IPS-18a (cell line): ENCODE results near the gene SORCS2.

Experiments
- H3K27ac ChIP-seq: one replicate; pipeline ENCODE4 v1.5.1; 2013; ENCODE audit warnings: low read length
- H3K27me3 ChIP-seq: one replicate; pipeline ENCODE4 v1.6.1; 2013; ENCODE audit warnings: mild to moderate bottlenecking, low read length; ENCODE audit not compliant: control insufficient read depth, insufficient read depth
- H3K36me3 ChIP-seq: one replicate; pipeline ENCODE4 v1.6.1; 2013; ENCODE audit warnings: low read depth, low read length; ENCODE audit not compliant: control insufficient read depth
- H3K4me1 ChIP-seq: one replicate; pipeline ENCODE4 v1.6.1; 2013; ENCODE audit warnings: low read depth, low read length; ENCODE audit not compliant: control insufficient read depth
- H3K4me3 ChIP-seq: one replicate; pipeline ENCODE4 v1.5.1; 2013; ENCODE audit warnings: low read length
- H3K9ac ChIP-seq: one replicate; pipeline ENCODE4 v1.6.1; 2013; ENCODE audit warnings: mild to moderate bottlenecking, low read length, moderate library complexity
- H3K9me3 ChIP-seq: one replicate; pipeline ENCODE4 v1.6.1; 2013; ENCODE audit warnings: low read depth, low read length; ENCODE audit not compliant: control insufficient read depth

Gene SORCS2

DNA sequence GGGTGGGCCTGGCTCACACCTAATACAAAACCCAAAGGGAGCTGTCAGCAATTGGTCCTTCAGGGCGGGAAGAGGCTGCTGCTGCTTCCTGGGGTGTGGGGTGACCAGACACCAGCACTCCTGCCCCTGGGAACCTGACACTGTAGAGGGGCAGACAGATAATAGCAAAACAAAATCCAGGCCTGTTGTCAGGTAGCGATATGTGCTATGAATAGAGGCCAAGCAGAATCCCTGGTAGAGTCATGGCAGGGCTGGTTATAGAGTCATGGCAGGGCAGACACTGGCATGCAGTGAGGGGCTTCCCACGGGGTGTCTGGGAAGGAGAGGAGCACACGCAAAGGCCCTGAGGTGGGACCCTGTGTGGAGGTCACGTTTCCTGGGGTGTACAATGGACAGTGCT lies 321.9 kb downstream of the SORCS2 start:
- no peaks in the 10 kb centered on the region for H3K9me3 ChIP-seq
- H3K4me3 ChIP-seq, result no peak overlapping the region
- no peak overlapping the region for H3K9ac ChIP-seq
- H3K4me1 ChIP-seq, result no peaks in the 10 kb centered on the region
- no peaks in the 10 kb centered on the region for H3K27me3 ChIP-seq
- H3K36me3 ChIP-seq, result no peaks in the 10 kb centered on the region
- H3K27ac ChIP-seq, result no peak overlapping the region

- Histone ChIP-seq H3K4me1 (no peaks in the 10 kb centered on the region), H3K9me3 (no peaks in the 10 kb centered on the region), H3K36me3 (no peaks in the 10 kb centered on the region), H3K9ac (no peak overlapping the region), H3K27ac (no peak overlapping the region), H3K27me3 (no peaks in the 10 kb centered on the region), H3K4me3 (no peak overlapping the region)
Observed at GRCh38 chr4:7514789-7515188, 322.5 kb downstream of the SORCS2 start.

DNA sequence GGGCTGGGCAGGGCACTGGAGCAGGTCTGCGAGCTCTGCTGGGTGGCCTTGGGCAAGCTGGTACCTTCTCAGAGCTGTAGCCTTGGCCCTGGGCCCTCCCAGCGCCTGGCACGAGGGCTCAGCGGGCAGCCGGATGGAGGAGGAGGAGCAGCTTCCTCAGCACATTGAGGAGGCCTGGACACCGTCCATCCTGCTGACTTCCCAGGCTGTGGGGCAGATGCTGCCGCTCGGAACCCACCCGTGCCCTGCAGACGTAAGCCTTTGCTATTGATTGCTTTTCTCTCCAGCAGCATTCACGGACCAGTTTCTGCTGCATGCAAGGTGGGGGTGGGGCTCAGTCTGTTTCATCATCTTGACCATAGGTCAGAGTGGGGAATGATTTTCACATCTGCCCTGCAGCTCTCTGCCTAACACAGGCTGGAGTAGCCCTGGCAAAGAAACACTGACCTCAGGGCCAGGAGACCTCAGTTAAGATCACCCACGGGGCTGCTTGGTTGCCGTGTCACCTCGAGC lies 323.1 kb downstream of the SORCS2 start:
- Histone ChIP-seq H3K9me3 (no peaks in the 10 kb centered on the region), H3K36me3 (no peaks in the 10 kb centered on the region), H3K27ac (no peak overlapping the region), H3K4me1 (no peaks in the 10 kb centered on the region), H3K27me3 (no peaks in the 10 kb centered on the region), H3K9ac (no peak overlapping the region), H3K4me3 (no peak overlapping the region)

DNA sequence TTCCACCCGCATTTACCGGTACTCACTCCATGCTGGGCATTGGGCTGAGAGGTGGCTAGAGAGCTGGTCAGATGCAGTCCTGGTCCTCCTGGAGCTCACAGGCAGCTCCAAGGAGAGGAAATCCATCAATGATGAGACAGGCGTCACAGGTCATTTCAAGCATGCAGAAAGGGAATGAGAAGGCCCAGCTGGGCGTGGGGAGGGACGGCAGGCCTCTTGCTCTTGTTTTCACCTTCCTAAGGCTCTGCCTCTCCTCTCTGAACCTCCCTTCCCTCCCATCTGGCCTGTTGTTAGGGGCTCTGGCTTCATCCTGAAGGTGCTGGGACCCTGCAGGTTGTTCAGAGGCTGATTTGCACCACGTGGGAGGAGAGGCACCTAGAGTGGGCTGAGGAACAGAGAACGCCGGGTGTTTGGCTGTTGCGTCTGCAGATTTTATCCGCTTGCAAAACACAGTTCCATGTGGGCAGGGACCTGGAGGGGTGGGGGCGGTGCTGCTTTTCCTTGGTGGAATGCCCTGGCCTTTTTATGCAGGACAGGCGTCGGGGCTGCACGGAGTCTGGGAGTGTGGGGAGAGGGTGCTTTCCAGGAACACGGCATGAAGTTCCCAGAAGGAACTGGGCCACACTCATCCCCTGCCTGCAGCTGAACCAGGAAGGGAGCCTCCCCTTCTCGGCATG lies 323.9 kb downstream of the SORCS2 start:
- no peaks in the 10 kb centered on the region for H3K4me1 ChIP-seq
- H3K27ac ChIP-seq, result no peak overlapping the region
- H3K4me3 ChIP-seq, result no peak overlapping the region
- H3K9me3 ChIP-seq, result no peaks in the 10 kb centered on the region
- no peak overlapping the region for H3K9ac ChIP-seq
- no peaks in the 10 kb centered on the region for H3K27me3 ChIP-seq
- H3K36me3 ChIP-seq, result no peaks in the 10 kb centered on the region

- Histone ChIP-seq H3K4me3 (no peak overlapping the region), H3K9me3 (no peaks in the 10 kb centered on the region), H3K4me1 (no peaks in the 10 kb centered on the region), H3K27me3 (no peaks in the 10 kb centered on the region), H3K27ac (no peak overlapping the region), H3K9ac (no peak overlapping the region), H3K36me3 (no peaks in the 10 kb centered on the region)
Observed at GRCh38 chr4:7516773-7517144, 324.4 kb downstream of the SORCS2 start.

DNA sequence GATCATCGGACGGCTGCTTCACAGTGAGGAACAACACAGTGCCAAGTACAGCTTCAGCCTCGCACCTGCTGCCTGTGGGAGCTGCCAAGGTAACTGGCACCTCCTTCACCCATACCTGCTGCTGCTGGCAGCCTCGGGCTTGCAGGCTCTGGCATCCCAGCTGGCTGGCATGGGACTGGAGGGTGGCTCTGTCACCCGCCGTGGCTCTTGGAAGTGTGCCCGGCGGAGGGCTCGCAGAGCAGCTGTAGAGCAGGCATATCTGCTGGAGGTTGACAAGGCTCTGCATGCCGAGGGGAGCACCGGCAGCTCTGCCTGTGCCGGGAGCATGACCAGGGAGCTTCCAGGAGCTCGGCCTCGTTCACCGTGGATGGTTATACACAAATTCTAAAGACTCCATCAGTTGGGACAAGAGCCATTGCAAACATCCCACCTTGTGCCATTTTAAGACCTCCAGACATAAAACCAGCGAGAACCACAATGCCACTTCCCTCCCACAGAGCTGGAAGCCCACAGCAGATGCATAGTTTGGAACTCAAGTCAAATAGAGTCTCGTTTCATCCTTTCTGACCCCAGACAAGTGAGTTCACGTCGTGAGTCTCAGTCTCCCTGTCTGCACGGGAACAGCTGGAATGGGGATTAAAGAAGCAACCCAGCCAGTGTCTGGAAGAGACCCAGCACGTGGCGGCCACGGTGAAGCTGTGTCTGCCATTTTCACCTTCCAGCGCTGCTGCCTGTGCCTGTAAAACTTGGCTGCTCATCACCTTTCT lies 326.7 kb downstream of the SORCS2 start:
- Histone ChIP-seq H3K36me3 (no peaks in the 10 kb centered on the region), H3K9ac (no peak overlapping the region), H3K4me1 (no peaks in the 10 kb centered on the region), H3K27me3 (no peaks in the 10 kb centered on the region), H3K4me3 (no peak overlapping the region), H3K9me3 (no peaks in the 10 kb centered on the region), H3K27ac (no peak overlapping the region)

GRCh38 chr4:7519638-7520376 lies 327.5 kb downstream of the SORCS2 start:
- Histone ChIP-seq H3K4me1 (no peaks in the 10 kb centered on the region), H3K9me3 (no peaks in the 10 kb centered on the region), H3K36me3 (no peaks in the 10 kb centered on the region), H3K4me3 (no peak overlapping the region), H3K27ac (no peak overlapping the region), H3K9ac (no peak overlapping the region), H3K27me3 (no peaks in the 10 kb centered on the region)

DNA sequence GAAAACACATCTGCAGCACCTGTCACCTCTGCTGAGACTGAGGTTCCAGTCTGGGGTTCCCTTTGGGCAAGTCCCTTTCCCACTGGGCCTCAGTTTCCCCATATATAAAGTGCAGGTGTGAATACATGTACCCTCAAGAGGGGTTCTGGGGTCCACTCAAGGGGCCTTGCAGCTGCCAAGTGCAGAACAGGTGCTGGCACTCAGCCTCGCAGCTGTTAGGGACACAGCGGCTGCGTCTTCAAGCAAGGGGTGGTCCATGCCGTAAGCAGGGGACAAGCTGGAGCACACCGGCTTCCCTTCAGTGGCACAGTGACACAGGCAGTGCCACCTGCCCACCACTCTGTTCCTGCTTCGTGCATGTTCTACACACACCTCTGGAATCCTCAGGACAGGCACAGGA lies 329.3 kb downstream of the SORCS2 start:
- no peak overlapping the region for H3K27ac ChIP-seq
- no peaks in the 10 kb centered on the region for H3K27me3 ChIP-seq
- H3K9me3 ChIP-seq, result no peaks in the 10 kb centered on the region
- no peaks in the 10 kb centered on the region for H3K36me3 ChIP-seq
- H3K9ac ChIP-seq, result no peak overlapping the region
- no peak overlapping the region for H3K4me3 ChIP-seq
- H3K4me1 ChIP-seq, result no peaks in the 10 kb centered on the region

- no peak overlapping the region for H3K4me3 ChIP-seq
- H3K27me3 ChIP-seq, result no peaks in the 10 kb centered on the region
- no peaks in the 10 kb centered on the region for H3K4me1 ChIP-seq
- H3K9me3 ChIP-seq, result no peaks in the 10 kb centered on the region
- H3K9ac ChIP-seq, result no peak overlapping the region
- H3K36me3 ChIP-seq, result no peaks in the 10 kb centered on the region
- H3K27ac ChIP-seq, result no peak overlapping the region
Observed at GRCh38 chr4:7522452-7523220, 330.3 kb downstream of the SORCS2 start.

DNA sequence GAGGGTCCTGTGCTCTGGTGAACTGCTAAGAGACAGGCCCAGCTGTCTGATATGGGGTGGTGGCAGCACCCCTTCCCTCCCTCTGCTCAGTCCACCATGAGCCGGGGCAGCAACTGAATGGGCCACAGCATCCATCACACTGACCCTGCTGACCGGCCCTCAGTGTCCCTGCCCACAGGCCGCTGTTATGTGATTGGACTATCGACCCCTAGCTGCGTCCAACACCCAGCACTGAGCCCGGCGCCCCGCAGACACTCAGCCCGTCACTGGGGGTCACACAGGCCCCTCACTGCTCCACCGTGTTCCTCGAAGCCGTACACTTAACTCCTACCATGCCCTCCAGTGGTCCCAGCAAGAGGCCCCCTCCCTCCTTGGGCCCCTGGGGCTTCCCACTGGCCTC lies 331.2 kb downstream of the SORCS2 start:
- Histone ChIP-seq H3K9ac (no peak overlapping the region), H3K9me3 (no peaks in the 10 kb centered on the region), H3K27me3 (no peaks in the 10 kb centered on the region)

DNA sequence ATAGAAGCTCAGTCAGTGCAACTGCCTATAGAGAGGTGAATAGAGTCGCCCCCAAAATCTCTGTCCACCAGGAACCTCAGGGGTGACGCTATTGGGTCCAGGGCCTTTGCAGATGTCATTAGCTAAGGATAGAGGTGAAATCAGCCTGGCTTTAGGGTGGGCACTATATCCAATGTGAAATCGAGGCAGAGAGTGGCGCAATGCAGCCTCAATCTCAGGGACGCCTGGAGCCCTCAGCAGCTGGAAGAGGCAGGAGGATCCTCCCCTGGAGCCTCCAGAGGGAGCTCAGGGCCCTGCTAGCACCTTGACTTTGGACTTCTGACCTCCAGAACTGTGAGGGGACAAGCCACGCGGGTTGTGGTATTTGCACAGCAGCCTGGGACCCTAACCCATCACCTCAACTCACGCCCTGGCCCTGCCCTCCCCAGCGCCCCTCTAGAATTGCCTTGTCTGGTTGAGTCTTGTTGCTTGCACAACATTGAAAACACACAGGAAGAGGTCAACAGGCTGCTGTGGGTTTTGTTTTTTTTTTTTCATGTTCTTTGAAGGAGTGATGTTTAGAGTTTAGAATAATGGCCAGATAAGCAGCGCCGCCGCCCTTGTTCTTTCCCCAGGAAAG lies 331.8 kb downstream of the SORCS2 start:
- H3K4me3 ChIP-seq, result no peak overlapping the region
- no peak overlapping the region for H3K27ac ChIP-seq
- no peaks in the 10 kb centered on the region for H3K36me3 ChIP-seq
- peaks cover 4% of the 10 kb centered on the region for H3K4me1 ChIP-seq
- H3K27me3 ChIP-seq, result no peaks in the 10 kb centered on the region
- no peaks in the 10 kb centered on the region for H3K9me3 ChIP-seq
- no peak overlapping the region for H3K9ac ChIP-seq

More for the DNA sequence above, 331.2 kb downstream of the SORCS2 start:
- Histone ChIP-seq H3K36me3 (no peaks in the 10 kb centered on the region), H3K27ac (no peak overlapping the region), H3K4me1 (no peaks in the 10 kb centered on the region), H3K4me3 (no peak overlapping the region)
